GM19240 (cell line): ENCODE data around the gene PDE6B.
A peak's percentile ranks its signal among the peaks of the same experiment; 100 is the strongest.
"Not testable (repeated sequence)": the region's sequence is repeated elsewhere in the genome, so short reads cannot be mapped to it uniquely, and the experiment has no call there.

Experiments used
- DNase-seq: peaks from one replicate; pipeline ENCODE4 v3.0.0; 2011; ENCODE audit warnings: low spot score; ENCODE audit not compliant: insufficient read length

PDE6B gene

DNA sequence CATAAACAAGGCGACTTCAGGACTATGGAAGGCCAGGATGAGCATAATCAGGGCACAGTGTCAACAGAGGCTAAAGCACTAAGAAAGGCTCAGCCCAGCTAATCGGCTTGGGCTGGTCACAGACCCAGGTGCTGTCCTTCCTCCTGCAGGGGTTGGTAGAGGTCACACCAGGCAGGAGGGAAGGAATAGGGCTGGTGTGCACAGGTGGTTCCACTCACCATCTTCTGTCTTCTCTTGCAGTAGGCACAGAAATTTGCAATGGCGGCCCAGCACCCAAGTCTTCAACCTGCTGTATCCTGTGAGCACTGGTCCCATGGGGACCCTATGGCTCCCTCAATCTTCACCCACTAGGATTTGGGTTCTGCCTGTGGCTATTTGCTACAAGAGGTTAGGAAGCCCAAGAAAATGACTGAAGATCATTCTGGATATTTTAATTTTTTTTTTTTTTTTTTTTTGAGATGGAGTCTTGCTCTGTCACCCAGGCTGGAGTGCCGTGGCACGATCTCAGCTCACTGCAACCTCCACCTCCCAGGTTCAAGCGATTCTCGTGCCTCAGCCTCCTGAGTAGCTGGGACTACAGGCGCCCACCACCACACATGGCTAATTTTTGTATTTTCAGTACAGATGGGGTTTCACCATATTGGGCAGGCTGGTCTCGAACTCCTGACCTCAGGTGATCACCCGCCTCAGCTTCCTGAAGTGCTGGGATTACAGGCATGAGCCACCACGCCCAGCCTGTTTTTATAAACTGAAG lies 44.6 kb downstream of the PDE6B start:
- DNase-seq = not testable (repeated sequence)

DNA sequence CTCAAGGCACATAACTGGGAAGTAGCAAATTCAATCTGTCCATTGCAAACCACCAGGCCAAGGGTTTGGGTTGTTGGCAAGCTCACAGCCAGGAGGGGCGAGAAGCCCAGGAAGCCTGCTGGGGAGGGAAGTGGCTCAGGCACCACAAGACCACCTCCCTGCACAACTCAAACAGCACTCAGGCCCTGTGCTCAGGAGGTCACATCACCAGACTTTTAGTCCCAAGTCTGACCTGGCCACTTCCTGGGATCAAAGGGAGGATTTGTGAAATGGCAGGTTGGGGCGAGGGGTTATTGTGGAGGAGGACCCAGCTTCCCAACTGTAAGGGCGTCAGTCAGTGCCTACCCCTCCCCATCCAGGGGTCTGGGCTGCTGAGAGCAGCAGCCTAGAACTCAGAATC lies 46.4 kb downstream of the PDE6B start:
- no peak for DNase-seq

DNA sequence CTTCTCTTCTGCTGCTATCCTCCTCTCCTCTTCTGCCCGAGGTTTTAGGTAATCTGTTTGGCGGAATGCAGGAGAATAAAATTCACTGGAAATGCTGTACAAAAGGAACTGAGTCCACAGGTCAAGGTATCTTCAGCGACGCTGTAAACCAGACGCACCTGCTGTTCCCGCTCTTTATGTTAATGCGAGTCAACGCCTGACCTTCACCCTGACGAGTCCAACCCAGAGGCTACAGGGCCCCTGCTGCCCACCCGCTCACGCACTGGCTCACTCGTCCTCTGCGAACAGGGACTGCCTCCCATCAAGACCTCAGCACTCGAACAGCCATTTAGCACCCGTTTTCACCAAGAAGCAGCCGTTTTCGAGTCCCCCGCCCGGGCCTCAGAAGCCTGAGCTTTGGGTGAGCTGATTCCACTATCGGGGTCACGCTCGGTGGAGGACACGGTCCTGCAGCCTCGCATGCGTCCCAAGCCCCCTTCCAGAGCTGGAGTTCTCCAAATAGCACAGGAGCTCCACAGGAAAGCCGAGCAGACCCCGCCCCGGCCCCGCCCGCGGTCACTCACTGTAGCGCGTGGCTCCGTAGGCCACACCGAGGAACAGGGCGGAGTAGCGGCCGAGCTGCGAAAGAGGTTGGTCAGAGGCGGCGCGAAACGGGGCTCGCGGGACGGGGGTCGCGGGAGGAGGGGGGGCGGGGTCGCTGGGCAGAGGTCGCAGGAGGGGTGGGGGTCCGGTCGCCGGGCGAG lies 48.1 kb downstream of the PDE6B start:
- no peak for DNase-seq

DNA sequence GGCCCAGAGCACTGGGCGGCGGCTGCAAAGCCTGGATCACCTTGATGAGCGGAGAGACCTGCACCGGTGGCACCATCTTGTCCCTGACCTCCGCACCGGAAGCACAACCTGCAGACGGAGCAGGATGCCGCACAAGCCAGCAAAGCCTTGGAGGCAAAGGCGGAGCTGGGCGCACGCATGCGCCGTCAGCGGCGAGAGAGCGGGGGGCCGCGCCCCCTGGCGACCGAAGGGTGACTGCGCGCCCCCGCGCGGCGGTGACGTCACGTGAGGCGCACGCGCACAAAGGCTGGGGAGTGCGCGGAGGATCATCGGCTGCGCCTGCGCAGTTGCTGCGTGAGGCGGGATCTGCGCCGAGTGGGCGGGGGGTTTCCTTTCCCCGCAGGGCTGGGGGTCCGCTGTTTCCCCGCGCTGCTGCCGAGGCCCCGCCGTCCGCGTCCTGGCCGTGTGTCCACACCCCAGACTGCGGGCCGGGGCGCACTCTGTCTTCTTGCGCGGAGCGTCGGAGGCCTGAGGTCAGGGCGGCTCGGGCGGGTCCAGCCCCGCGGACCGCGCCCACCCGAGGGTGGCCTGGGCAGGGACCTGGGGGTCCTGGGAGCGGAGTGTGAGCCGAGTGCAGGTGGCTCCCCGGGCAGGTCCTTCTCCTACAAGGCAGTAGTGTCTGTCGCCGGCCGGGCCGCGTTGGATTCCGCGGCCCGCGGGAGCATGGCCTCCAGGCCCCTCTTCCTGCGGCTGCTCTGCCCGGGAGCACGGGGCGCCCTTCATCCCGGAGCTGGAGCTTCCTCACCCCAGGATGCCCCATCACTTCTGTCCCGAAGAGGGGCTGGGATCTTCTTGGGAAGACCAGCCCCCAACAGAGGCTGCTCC lies 49.0 kb downstream of the PDE6B start, which contains the start of the genes ATP5ME and MYL5:
TSS of gene ATP5ME (minus strand) at position 105 of the 864 bp plus-strand sequence. CDS start at position 76, 29 bp downstream.
TSS of gene MYL5 (plus strand) at position 371 of the 864 bp plus-strand sequence. CDS start 3,485 bp downstream, outside the sequence.
- peak; percentile 100 for DNase-seq

DNA sequence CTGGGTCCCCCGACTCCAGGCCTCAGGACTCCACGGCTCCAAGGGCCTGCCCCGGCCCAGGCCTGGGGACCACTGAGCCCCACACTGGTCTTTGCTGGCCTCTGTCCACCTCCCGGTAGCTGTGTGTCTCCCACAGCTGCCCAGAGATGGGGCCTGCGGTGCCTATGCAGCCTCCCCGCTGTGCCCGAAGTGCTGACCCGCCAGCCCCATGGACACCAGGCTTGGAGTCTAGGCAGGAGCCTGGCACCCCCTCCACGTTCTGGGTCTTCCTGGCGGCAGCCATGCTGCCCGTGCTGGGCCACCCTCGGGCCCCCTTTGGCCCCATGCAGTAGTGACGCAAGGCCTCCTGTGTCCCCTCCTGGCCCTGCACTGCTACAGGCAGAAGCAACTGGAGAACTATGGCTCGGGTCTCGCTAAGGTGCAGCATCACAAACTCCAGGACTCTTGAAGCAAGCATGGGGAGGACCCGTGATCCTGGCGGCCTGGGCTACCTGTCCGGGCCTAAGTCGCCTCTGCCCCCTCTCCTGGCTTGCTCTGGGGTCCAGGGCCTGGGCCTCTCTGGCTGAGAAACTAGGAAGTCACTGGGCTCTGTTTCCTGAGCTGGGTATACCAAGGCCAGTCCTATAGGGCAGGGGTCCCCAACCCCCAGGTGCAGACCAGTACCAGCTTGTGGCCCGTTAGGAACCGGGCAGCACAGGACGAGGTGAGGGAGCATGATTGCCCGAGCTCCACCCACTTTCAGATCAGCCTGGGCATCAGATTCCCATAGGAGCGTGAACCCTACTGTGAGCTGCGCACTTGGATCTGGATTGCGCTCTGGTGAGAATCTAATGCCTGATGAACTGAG lies 49.9 kb downstream of the PDE6B start:
- no peak for DNase-seq

DNA sequence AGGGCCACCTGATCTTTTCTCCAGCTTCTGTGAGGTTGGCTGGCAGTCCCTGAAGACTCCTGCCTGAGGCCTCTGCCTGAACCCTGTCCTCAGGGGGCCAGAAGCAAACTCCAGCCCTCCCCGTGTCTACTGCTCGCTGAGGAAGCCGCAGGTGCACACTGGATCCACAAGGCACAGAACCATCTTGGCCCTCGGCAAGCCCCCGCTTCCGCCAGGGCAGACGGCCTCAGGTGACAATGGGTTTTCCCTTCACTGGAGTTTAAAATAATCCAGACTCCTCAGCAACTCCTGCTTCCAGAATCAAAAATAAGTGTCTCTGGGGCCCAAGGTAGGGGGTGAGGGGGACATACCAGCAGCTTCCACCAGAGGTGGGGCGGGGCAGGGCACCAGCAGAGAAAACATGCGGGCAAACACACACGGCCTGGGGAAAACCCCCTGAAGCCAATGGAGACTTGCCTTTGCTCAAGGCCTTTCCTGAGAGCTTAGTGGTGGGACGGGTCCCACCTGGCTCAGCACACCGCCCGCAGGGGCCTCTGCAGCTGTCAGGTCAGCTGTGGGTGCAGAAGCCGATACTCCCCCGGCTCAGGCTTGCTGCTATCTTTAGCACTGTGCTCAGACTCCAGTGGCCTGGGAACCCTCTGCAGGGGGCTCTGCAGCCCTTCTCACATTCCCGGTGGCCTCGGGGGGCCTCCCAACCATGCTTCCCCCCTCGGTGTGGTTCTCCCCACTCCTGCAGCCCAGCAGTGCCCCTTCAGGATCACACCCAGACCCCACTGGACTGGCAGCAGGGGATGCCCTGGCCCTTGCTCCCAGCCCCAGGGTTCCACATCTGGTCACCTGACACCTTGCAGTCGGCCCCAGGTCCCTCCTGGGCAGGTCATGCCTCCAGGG lies 50.9 kb downstream of the PDE6B start:
- peak; percentile 73 for DNase-seq

DNA sequence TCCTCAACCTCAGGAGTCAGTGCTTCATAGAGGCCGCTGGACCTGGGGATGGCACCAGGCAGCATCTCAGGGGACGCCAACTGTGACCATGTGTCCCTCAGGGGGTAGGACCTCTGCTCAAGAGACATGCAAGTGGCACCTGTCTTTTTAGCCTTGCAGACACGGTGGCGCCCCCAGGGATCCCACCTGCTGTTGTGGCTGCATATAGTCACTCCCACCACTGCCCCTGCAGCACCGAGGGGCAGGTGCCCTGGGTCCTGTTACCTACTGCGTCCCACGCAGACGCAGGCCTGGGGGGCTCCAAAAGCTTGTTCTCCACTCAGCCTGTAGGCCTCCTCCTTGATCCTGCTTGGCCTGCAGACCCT lies 51.5 kb downstream of the PDE6B start:
- DNase-seq = no peak

DNA sequence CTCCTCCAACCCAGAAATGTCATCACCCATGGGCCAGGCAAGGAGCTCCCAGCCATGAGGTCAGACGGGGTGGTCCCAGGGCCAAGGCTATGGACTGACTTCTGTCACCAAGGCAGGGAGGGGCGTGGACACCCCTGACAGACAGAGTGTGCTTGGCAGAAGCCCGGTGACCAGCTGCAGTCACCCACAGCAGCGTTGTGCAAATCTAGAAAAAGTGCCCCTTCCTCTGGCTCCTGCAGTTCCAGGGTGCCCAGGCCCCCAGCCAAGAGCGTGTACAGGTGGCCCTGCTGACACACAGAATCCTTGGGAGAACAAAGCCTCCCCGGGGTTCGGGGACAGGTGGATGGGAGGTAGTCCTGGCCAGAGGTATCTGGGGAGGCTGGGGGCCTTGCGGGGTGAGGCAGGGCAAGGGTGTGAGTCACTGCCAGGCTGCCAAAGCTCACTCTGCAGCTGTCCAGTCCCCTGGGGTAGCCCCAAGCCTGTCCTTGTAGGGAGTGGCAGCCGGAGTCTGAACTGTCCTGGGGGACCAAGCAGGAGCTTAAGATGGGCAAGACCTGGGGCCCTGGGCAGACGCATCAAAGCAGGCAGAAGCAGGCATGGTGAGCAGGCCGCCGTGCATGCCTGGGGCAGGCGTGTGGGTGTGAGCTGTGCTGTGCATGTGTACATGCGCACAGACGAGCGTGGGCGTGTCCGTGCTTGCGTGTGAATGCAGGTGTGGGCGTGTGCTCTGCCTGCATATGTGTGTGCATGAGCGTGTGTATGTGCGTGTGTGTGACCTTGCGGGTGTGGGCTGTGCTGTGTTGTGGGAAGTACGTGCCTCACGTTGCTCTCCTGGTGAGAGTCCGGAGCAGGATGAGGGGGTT lies 52.3 kb downstream of the PDE6B start:
- DNase-seq = no peak

DNA sequence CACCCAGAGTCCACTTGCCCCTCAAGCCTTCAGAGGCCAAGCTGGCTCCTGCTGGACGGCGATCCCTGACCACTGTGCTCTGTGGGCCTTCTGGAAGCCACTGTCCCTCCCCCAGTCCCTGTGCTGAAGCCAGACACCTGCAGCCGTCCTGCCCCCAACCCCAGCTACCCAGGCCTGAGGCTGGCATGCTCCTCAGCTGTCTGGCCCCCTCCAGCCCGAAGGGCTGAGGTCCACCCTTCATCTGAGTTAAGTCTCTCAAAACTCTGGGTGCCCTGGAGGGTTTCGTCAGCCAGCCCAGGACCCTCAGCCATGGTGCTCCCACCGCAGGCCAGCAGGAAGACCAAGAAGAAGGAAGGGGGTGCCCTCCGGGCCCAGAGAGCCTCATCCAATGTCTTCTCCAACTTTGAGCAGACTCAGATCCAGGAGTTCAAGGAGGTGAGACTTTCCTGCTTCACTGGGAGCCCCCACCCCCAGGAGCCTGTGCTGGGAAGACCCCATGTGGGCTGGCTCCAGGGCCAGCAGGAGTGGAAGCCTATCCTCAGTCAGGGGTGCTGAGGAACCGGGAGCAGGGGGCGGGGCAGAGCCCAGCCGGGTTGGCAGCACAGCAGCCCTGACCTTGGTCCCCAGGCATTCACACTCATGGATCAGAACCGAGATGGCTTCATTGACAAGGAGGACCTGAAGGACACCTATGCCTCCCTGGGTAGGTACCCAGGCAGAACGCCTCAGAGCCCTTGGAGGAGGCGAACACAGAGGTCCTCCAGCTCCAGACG lies 53.1 kb downstream of the PDE6B start:
- DNase-seq = no peak

DNA sequence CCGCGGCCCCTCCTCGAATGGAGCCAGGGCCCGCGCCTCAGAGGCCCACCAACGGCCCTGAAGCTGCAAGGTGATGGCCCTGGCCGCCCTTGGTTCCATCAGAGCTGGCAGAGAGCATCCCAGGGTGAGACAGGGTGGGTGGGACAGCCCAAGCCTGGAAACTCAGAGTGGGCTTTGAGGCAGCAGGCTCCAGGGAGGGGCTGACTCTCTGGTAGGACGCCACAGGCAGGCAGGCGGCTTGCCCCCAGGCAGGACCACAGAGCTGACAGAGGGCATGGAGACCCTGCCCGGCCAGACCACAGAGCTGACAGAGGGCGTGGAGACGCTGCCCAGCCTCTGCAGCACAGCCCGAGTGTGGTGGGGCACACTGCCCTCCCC lies 53.7 kb downstream of the PDE6B start:
- DNase-seq = no peak

DNA sequence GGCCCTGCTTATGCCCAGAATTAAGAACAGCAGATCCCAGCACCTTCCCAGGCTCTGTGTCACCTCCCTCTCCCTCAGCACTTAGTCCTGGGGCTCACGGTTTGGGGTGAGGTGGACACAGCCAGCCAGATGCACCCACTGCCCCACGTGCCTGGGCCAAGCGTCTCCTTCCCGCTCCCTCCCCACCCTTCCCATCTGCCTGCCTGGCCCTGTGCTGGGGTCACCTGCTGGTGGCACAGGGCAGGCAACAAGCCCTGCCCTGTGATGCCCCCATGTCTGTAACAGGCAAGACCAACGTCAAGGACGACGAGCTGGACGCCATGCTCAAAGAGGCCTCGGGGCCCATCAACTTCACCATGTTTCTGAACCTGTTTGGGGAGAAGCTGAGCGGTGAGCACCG lies 54.3 kb downstream of the PDE6B start:
- DNase-seq = no peak

DNA sequence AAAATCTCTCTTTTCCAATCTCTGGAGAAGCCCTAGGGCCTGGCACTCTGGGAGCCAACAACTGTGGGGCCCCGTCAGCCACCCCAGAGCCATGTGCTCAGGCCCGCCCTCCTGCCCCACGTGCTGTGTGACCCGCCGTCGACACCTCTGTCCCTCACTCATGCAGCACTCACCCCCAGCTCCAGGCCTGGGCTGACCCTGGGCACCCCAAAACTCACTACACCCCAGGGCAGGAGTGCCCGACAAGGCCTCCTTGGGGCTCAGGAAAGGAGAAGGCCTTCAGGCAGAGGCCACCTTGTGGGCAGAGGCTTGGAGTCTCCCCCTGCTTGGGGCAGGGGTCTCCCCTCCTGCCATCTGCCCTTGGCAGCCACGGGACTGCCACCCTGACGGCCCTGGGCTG lies 54.7 kb downstream of the PDE6B start:
- DNase-seq = no peak

DNA sequence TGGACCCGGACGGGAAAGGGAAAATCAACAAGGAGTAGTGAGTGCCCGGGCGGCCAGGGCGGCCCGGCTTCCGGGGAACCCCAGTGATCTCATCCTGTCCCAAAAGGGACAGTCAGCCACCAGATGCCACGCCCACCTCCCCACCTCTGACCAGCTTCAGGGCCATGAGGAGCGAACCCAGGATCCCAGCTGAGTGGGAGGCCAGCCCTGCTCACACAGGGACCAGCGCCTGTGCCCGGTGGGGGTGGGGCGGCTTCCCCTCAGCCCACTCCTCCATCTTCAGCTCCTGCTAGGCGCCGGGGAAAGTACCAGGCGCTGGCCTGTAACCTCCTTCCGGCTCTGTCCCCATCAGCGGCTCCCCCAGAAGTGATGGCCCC lies 55.2 kb downstream of the PDE6B start:
- no peak for DNase-seq

DNA sequence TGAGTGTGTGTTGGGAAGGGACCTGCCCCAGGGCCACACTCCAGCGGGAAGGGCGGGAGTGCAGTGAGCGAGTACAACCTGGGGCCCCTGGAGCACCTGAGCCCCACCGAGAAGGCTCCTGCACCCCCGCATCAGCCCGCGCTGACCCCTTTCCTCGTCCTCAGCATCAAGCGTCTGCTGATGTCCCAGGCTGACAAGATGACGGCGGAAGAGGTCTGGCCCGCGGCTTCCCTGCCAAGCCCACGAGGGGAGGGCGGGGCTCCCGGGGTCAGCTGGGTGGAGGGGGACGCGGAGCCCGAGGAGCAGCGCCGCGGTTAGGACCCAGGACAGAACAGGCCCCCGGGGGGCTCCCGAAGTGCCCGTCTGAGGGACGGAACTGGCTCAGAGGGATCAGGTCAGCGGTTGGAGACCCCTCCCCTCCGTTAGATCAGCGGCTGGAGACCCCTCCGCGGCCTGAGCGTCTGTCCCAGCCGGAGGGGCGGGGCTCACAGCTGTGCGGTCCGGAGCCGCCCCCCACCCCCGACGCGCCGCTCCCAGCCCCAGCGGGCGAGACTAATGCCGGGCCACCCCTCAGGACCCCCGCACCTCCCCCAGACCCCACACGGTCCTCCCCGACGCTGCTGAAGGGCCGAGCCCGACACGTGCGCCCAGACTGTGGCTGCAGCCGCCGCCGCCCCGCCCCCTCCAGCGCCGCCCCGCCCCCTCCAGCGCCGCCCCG lies 55.7 kb downstream of the PDE6B start:
- DNase-seq = no peak

DNA sequence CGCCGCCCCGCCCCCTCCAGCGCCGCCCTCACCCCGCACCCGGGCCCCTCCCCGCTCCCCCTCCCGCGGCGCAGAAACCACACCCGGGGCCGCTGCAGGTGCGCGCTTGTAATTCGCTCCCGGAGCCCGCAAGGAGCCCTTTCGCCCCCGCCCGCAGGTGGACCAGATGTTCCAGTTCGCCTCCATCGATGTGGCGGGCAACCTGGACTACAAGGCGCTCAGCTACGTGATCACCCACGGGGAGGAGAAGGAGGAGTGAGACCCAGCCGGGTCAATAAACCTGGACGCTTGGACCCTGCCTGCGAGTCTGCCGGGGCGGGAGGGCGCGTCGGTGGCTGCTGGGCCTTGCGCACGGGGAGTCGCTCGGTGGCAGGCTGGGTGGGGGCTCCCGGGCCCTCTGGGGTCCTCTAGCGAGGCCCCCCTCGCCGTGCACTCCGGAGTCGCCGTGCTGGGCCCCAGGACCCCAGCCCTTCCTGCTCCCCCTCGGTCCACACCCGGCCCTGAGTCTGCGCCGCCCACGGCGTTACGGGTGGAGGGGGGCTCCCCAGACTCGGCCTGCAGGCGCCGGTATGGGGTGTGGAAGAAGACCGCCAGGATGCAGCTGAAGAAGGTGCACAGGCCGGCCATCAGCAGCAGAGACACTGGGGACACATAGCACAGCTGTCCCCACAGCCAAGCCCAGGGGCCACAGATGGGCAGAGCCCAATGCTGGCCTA lies 56.5 kb downstream of the PDE6B start:
- DNase-seq = no peak

DNA sequence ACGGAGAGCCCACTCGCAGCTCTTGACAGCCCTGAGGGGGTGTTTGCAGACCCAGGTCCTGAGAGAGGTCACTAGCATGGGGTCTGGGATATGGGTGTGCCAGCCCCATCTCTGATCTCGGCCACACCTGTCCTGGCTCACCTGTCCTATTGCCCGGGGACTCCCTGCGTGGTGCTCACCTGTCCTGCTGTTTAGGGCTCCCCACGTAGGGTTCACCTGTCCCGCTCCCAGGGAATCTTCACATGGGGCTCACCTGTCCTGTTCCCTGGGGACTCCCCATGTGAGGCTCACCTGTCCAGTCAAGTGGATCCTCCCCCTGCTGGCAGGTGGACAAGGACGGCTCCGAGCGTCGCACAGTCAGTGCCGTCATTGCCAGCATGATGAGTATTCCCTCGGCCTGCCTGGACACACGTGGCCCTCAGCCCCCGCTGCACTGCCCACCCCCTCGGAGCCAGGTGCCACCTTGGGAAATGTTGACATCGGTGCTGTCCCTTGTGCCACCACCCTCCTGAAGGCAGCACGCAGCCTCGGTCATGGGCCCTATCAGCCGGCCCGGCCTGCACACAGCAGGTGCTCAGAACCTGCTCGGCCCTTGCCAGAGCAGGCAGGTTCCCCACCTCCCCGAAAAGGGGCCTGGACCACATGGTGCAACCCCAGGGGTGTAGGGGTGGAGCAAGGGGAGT lies 57.3 kb downstream of the PDE6B start:
- DNase-seq = no peak
